Measurements from ENCODE around the gene HOXD3. TPM values are rescaled to one million over a fixed set of nuclear protein-coding genes. Genes with fewer than 3 reads are reported as not detected.

The HOXD3 gene
- total and polyA plus RNA-seq, 9 of the 15 experiments (the other 6 are each of a cell fraction or from before 2014, with no cell fraction given) = not detected

DNA sequence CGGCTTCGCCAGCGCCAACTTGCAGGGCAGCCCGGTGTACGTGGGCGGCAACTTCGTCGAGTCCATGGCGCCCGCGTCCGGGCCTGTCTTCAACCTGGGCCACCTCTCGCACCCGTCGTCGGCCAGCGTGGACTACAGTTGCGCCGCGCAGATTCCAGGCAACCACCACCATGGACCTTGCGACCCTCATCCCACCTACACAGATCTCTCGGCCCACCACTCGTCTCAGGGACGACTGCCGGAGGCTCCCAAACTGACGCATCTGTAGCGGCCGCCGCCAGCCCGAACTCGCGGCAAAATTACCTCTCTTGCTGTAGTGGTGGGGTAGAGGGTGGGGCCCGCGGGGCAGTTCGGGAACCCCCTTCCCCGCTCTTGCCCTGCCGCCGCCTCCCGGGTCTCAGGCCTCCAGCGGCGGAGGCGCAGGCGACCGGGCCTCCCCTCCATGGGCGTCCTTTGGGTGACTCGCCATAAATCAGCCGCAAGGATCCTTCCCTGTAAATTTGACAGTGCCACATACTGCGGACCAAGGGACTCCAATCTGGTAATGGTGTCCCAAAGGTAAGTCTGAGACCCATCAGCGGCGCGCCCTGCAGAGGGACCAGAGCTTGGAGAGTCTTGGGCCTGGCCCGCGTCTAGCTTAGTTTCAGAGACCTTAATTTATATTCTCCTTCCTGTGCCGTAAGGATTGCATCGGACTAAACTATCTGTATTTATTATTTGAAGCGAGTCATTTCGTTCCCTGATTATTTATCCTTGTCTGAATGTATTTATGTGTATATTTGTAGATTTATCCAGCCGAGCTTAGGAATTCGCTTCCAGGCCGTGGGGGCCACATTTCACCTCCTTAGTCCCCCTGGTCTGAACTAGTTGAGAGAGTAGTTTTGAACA, 15.1 kb downstream of the HOXD3 start (continued):
- TF ChIP-seq, protein P1, sequence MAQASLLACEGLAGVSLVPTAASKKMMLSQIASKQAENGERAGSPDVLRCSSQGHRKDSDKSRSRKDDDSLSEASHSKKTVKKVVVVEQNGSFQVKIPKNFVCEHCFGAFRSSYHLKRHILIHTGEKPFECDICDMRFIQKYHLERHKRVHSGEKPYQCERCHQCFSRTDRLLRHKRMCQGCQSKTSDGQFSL (CRISPR knock-in tag; IDR thresholded peaks at IDR 0.05) = no peak
- TF ChIP-seq, protein P1 (tag; IDR thresholded peaks at IDR 0.05) = no peak
- TF ChIP-seq GABPB1 (CRISPR knock-in tag; IDR thresholded peaks at IDR 0.05) (no peak), CREM (IDR thresholded peaks at IDR 0.05; ENCODE audit: low read depth) (no peak), POLR2A (conservative IDR thresholded peaks at IDR 0.05) (no peak), HDAC1 (IDR thresholded peaks at IDR 0.05) (no peak), ZNF75A (CRISPR knock-in tag; IDR thresholded peaks at IDR 0.05) (no peak)

DNA sequence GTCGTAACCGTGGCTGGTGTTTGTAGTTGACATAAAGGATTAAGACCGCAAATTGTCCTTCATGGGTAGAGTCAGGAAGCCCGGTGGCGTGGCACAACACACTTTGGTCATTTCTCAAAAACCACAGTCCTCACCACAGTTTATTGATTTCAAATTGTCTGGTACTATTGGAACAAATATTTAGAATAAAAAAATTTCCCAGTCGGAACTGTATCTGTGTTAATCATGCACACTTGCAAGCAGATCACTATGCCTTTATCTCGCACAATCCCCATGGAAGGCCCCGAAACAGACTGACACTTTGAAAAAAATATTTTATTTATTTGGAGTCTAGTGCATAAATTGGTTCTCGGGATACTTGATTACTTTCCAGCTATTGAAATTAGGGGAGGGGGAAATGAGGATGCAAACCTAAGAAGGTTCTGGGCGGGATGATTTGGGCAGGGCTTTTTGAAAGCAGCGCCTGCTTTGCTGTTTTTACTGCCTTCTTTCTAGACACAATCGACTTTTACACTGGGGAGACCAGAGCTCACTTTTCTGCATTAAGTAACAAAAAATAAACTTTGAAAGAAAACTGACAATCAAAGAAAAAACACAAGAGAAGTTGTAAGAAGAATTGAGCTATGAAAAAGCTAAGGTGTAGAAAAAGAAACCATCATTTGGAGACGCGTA, 15.9 kb downstream of the HOXD3 start:
- H3K9ac ChIP-seq (ENCODE audit: insufficient read depth in 1 of 2, low read depth in 2 of 2, low read length in 2 of 2) = no peak overlapping the region
- no TSS peak for BruUV-seq (replicated peaks)
- H3K4me3 ChIP-seq = no peak overlapping the region
- H3K4me2 ChIP-seq (ENCODE audit: insufficient read depth, low read length) = no peak overlapping the region
- CTCF ChIA-PET (ENCODE audit: low intra/inter-chr PET ratio) = no interaction called here
- POLR2A ChIA-PET = interaction anchor here (0.5 to 0.6 kb wide), 2 partner anchors 18 to 472 kb away, joined by 3 read pairs; no protein-coding TSS in a partner anchor
- no peaks in the 10 kb centered on the region for H3K36me3 ChIP-seq (ENCODE audit: control insufficient read depth, insufficient read depth, low read length)
- H4K20me1 ChIP-seq (replicated peaks; ENCODE audit: control insufficient read depth, insufficient read depth, low read length) = no peaks in the 10 kb centered on the region; the same call in 1 of the 2 replicates
- no peaks in the 10 kb centered on the region for H3K79me2 ChIP-seq (ENCODE audit: control insufficient read depth, insufficient read depth, low read length)
- in situ Hi-C loops (cut with MboI) = no loop called here
- H3K9me1 ChIP-seq (ENCODE audit: control insufficient read depth, insufficient read depth, low read length) = no peaks in the 10 kb centered on the region
- ATAC-seq (no peak), FAIRE-seq (no peak), DNase-seq (ENCODE audit: extremely low read depth in 1 of 4, low spot score in 3 of 4) (no peak)
- TF ChIP-seq ZBTB7A (IDR thresholded peaks at IDR 0.05; ENCODE audit: borderline replicate concordance, control insufficient read depth, low read depth, low read length) = no peak
- peaks cover 49 to 61% of the 10 kb centered on the region in 2 experiments for H3K27me3 ChIP-seq (ENCODE audit: control insufficient read depth in 2 of 2, insufficient read depth in 2 of 2, low read length in 2 of 2)
- intact Hi-C loops (cut with micrococcal nuclease) = no loop called here
- peaks cover 0 to 28% of the 10 kb centered on the region in 2 experiments; a peak in 2 of 5 replicates for H3K4me1 ChIP-seq (replicated peaks in 1 of 2; ENCODE audit: control insufficient read depth in 2 of 2, insufficient read depth in 2 of 2, low read length in 2 of 2)
- H3K9me3 ChIP-seq (replicated peaks; ENCODE audit: control insufficient read depth, insufficient read depth, low read depth, low read length) = no peaks in the 10 kb centered on the region
- H3K27ac ChIP-seq (ENCODE audit: extremely low read depth, low read depth, low read length) = no peak overlapping the region
- no peak overlapping the region for H2AFZ ChIP-seq (ENCODE audit: low read depth, low read length)
- WGBS (ENCODE audit: insufficient coverage, low coverage, missing lambda C conversion rate) = 2% methylated on average over 14 of the region's 14 CpGs

Measured in K562 (cell line).